ENCODE measurements around the gene CLIP3. TPM values are rescaled to one million over a fixed set of nuclear protein-coding genes. Genes with fewer than 3 reads are reported as not detected.

CLIP3 gene
- total RNA-seq, 1 experiment from 2014 or later = 1.5 TPM

GRCh38 chr19:35996777-35997176 is 35.9 kb downstream of the CLIP3 start:
- H3K36me3 ChIP-seq (ENCODE audit: control insufficient read depth in 1 of 2, insufficient read depth in 2 of 2, low read length in 2 of 2) = 0 out of 4 replicates have a peak, but pooled peaks cover 0 to 3% of the 10 kb centered on the region in 2 experiments
- ATAC-seq (no peak), DNase-seq (ENCODE audit: low read depth, low spot score) (no peak)
- peak overlapping the region; percentile 22; the same call in 1 of the 2 replicates for H3K27ac ChIP-seq (ENCODE audit: low read depth, low read length)
- peaks cover 12 to 20% of the 10 kb centered on the region in 2 experiments for H3K4me1 ChIP-seq (ENCODE audit: control insufficient read depth in 1 of 2, insufficient read depth in 2 of 2, low read length in 2 of 2)
- POLR2A ChIA-PET = interaction anchor here (2.1 kb wide), 1 partner anchor 12 kb away, joined by 7 read pairs; the partner anchor contains the start of gene SYNE4
- H3K4me2 ChIP-seq (ENCODE audit: low read length) = peak overlapping the region; percentile 92
- no peaks in the 10 kb centered on the region for H4K20me1 ChIP-seq (ENCODE audit: insufficient read depth)
- H3K9me2 ChIP-seq (ENCODE audit: insufficient read depth) = no peaks in the 10 kb centered on the region
- peak overlapping the region in 1 of 2 experiments; percentile 94; a peak in 3 of 4 replicates for H3K4me3 ChIP-seq (replicated peaks in 1 of 2; ENCODE audit: low read depth in 1 of 2, low read length in 2 of 2)
- CTCF ChIA-PET = interaction anchor here (1.3 kb wide), 1 partner anchor 9 kb away, joined by 3 read pairs; no protein-coding TSS in a partner anchor
- peak overlapping the region; percentile 78; the same call in 1 of the 2 replicates for H3K9ac ChIP-seq (ENCODE audit: low read length)
- no peak overlapping the region for H2AFZ ChIP-seq (ENCODE audit: low read depth, low read length, poor library complexity, severe bottlenecking)
- intact Hi-C loops (cut with micrococcal nuclease) = no loop called here
- RAD21 ChIA-PET (ENCODE audit: low non-redundant PET in 1 of 2, low total read pairs in 2 of 2, uncharacterized antibody in 2 of 2, unreplicated experiment in 2 of 2) = no interaction called here
- H3K9me3 ChIP-seq (ENCODE audit: control insufficient read depth in 1 of 2, insufficient read depth in 1 of 2, low read depth in 1 of 2, low read length in 2 of 2) = no peaks in the 10 kb centered on the region
- no peak for TF ChIP-seq POLR2A (IDR thresholded peaks at IDR 0.05; ENCODE audit: borderline replicate concordance, extremely low read depth, insufficient read depth, insufficient read length)
- no peak for TF ChIP-seq REST (IDR thresholded peaks at IDR 0.05; ENCODE audit: low read depth)
- TF ChIP-seq, protein P1, sequence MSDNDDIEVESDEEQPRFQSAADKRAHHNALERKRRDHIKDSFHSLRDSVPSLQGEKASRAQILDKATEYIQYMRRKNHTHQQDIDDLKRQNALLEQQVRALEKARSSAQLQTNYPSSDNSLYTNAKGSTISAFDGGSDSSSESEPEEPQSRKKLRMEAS (IDR thresholded peaks at IDR 0.05) = no peak
- no peak for TF ChIP-seq EZH2 (IDR thresholded peaks at IDR 0.05)
- no peak for TF ChIP-seq YY1 (IDR thresholded peaks at IDR 0.05; ENCODE audit: extremely low read depth, insufficient replicate concordance, low read depth, low read length)
- no peak for TF ChIP-seq FOSL1 (IDR thresholded peaks at IDR 0.05; ENCODE audit: low read depth)
- TF ChIP-seq SRF (IDR thresholded peaks at IDR 0.05; ENCODE audit: low read depth) = no peak
- TF ChIP-seq ELF1 (IDR thresholded peaks at IDR 0.05; ENCODE audit: borderline replicate concordance, low read depth) = no peak
- TF ChIP-seq EZH2phosphoT487 (IDR thresholded peaks at IDR 0.05; ENCODE audit: borderline replicate concordance) = no peak
- TF ChIP-seq SP1 (IDR thresholded peaks at IDR 0.05; ENCODE audit: low read depth) = no peak
- no peak for TF ChIP-seq CEBPB (IDR thresholded peaks at IDR 0.05; ENCODE audit: low read depth)
- no peak; a peak in 1 of 6 replicates for TF ChIP-seq CTCF (IDR thresholded peaks at IDR 0.05 in 2 of 3, conservative IDR thresholded peaks at IDR 0.05 in 1 of 3; ENCODE audit: borderline replicate concordance in 1 of 3, insufficient read depth in 1 of 3, low read depth in 2 of 3, low read length in 2 of 3)
- BruUV-seq (replicated peaks) = no TSS peak
- H3K79me2 ChIP-seq (ENCODE audit: insufficient read depth, low read length) = peaks cover 41% of the 10 kb centered on the region
- H3K27me3 ChIP-seq (ENCODE audit: insufficient read depth, low read length) = no peaks in the 10 kb centered on the region

All from HCT116 (cell line).